Ascending aorta (tissue), 2 donors: ENCODE data around the gene S100A12. TPM values are rescaled to one million over a fixed set of nuclear protein-coding genes. Genes with fewer than 3 reads are reported as not detected.

Source experiments
- DNase-seq, 2 donors: peaks; one replicate each; pipeline ENCODE4 v3.0.0-alpha.2; 2019; ENCODE audit warnings: low spot score in 2 of 2
- H3K27ac ChIP-seq, 2 donors: fragments of 200-600 bp; sonication (generic); one replicate each; pipeline ENCODE4 v1.5.1; 2016 to 2017; ENCODE audit warnings: mild to moderate bottlenecking in 1 of 2
- H3K27me3 ChIP-seq: fragments of 200-600 bp; sonication (generic); one replicate; pipeline ENCODE4 v1.5.1; 2017
- H3K36me3 ChIP-seq, 2 donors: fragments of 200-600 bp; sonication (generic); one replicate each; pipeline ENCODE4 v1.5.1; 2016
- H3K4me1 ChIP-seq, 2 donors: fragments of 200-600 bp; sonication (generic); one replicate each; pipeline ENCODE4 v1.5.1; 2016 to 2017; ENCODE audit warnings: mild to moderate bottlenecking in 1 of 2
- H3K4me3 ChIP-seq, 2 donors: fragments of 200-600 bp; sonication (generic); one replicate each; pipeline ENCODE4 v1.5.1; 2016 to 2017; ENCODE audit warnings: mild to moderate bottlenecking in 1 of 2
- H3K9me3 ChIP-seq, 2 donors: fragments of 200-600 bp; sonication (generic); one replicate each; pipeline ENCODE4 v1.5.1; 2016
- intact Hi-C: fragments of 100-400 bp; cut with DNase I; formaldehyde crosslinking; loops from one replicate; pipeline ENCODE4 v1.15.1; 2023
- total RNA-seq: library from RNA; depleted of rRNA; stranded (reverse); fragments of >200 nt; gene quantifications from one replicate; pipeline ENCODE4 v1.1.0, GENCODE V29; 2016
- TF ChIP-seq, protein P1 (sequence below), 3 experiments: fragments of 200-600 bp in 2 of 3; fragments of 450-650 bp in 1 of 3; sonication (generic) in 2 of 3; IDR thresholded peaks; one replicate each; pipeline ENCODE4 v1.5.1; 2016 to 2019; ENCODE audit warnings: antibody characterized with exemption in 3 of 3, mild to moderate bottlenecking in 1 of 3, moderate library complexity in 1 of 3

S100A12 gene
- total RNA-seq, 1 donor from 2014 or later: not detected

DNA sequence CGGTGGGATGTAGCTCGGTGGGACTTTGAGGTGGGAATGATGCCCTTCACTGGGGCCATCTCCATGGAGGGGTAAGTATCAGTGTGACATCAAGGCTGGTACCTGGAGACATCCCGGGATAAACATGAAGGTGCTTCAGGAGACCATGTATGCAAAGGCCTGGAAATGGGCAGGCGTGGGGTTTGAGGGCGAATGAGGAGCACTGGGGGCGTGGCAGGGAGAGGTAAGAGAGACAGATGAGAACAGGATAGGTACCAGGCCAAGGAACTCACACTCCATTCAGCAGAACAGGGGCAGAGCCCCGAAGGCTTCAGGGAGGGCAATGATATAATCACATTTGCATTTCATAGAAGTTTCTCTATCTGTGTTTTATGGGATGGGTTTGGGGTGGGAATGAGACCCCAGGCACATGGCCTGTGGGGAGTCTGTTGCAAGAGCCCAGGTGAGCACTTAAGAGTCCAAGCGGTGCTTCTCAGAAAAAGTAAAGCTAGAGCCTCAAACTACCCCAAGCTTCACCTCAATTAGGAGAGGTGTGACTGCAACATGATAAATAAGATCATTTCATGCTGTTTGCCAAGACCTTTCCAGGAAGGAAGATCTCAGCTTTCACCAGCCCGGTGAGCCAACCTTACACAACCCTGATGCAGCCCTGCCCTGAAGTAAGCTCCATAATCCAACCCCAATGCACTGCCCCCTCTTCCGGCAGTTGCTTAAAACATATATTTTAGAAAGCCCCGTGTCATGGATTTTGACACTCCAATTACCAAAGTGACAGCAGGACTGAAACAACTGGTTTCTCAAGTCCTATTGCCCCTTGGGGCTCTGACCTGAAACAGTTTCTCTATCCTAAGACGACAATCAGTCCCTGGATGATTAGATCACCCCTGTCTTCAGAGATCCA, 10.4 kb downstream of the S100A12 start:
- Histone ChIP-seq H3K27me3 (no peaks in the 10 kb centered on the region), H3K36me3 (no peaks in the 10 kb centered on the region), H3K4me3 (no peak overlapping the region), H3K4me1 (no peaks in the 10 kb centered on the region), H3K27ac (no peak overlapping the region), H3K9me3 (no peaks in the 10 kb centered on the region)
- intact Hi-C loops: no loop called here
- peak in 1 of 2 donors; percentile 37 for DNase-seq
- TF ChIP-seq, protein P1, sequence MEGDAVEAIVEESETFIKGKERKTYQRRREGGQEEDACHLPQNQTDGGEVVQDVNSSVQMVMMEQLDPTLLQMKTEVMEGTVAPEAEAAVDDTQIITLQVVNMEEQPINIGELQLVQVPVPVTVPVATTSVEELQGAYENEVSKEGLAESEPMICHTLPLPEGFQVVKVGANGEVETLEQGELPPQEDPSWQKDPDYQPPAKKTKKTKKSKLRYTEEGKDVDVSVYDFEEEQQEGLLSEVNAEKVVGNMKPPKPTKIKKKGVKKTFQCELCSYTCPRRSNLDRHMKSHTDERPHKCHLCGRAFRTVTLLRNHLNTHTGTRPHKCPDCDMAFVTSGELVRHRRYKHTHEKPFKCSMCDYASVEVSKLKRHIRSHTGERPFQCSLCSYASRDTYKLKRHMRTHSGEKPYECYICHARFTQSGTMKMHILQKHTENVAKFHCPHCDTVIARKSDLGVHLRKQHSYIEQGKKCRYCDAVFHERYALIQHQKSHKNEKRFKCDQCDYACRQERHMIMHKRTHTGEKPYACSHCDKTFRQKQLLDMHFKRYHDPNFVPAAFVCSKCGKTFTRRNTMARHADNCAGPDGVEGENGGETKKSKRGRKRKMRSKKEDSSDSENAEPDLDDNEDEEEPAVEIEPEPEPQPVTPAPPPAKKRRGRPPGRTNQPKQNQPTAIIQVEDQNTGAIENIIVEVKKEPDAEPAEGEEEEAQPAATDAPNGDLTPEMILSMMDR (IDR thresholded peaks at IDR 0.05): no peak

DNA sequence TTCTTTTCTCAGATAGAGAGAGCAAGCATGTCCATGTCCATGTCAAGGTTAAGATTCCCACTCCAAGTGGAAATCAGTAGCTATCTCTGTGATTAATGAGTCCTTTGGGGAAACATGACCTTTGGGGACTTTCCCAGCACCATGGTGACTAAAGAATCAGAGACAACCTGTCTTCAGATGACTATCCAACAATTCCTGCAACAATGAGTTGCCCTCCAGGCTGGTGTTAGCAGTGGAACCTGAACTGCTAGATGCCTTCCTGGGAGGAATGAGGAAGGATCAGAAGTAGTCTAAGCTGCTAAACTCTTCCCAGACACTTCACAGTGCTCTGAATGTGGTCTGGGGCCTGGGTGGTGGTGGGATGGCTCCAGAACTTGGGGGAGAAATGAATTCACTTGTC, 11.3 kb downstream of the S100A12 start:
- Histone ChIP-seq H3K9me3 (no peaks in the 10 kb centered on the region), H3K4me3 (no peak overlapping the region), H3K27me3 (no peaks in the 10 kb centered on the region), H3K36me3 (no peaks in the 10 kb centered on the region), H3K4me1 (no peaks in the 10 kb centered on the region), H3K27ac (no peak overlapping the region)
- no peak for DNase-seq
- TF ChIP-seq, protein P1 (IDR thresholded peaks at IDR 0.05): no peak
- intact Hi-C loops: no loop called here

DNA sequence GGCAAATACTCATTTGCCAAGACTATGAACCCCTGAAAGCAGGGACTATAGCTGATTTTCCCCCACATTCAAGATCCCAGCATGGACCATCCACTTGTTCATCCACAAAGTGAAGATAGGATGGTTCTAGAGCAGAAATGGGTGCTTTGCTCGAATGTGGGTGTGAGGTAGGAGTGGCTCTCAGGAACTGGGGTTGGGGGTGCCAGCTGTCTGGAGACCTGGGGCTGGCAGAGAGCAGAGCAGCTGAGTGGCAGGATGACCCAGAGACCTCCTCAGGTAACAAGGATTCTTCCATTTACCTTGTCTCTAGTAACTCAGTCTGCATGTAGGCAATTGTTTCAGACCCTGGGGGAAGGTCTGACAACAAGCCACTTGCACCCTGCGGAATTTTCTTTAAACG, 11.8 kb downstream of the S100A12 start:
- intact Hi-C loops: no loop called here
- TF ChIP-seq, protein P1 (IDR thresholded peaks at IDR 0.05): no peak
- no peak for DNase-seq
- Histone ChIP-seq H3K9me3 (no peaks in the 10 kb centered on the region), H3K4me3 (no peak overlapping the region), H3K27me3 (no peaks in the 10 kb centered on the region), H3K27ac (no peak overlapping the region), H3K36me3 (no peaks in the 10 kb centered on the region), H3K4me1 (no peaks in the 10 kb centered on the region)

DNA sequence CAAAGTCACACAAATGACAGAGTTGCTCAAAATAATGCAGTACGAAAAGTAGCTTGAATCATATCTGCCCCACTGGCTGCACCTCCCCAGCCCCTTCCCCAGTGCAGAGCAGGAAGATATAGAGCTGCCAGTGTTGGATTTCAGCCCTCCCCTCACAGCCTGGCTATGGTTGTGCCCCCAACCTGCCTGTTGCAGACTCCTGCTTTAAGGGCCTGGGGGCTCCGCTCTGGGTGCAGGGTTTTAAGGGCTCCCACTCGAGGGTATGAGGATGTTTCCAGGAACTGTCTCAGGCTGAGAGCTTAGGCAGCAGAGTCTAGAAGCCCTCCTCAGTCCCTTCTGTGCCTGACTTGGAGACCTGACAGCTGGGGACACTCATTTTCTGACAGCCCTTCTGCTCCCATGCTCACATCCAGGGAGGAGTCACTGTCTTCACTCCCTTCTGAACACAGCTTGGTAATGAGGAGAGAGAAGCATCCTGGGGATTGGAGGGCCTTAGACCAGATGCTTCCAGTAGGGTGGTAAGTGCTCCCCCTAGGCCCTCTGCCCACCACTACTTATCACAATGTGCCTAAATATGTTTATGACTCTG, 13.1 kb downstream of the S100A12 start:
- Histone ChIP-seq H3K36me3 (no peaks in the 10 kb centered on the region), H3K4me3 (no peak overlapping the region), H3K4me1 (no peaks in the 10 kb centered on the region), H3K27ac (no peak overlapping the region), H3K9me3 (no peaks in the 10 kb centered on the region), H3K27me3 (no peaks in the 10 kb centered on the region)
- DNase-seq: peak in 1 of 2 donors; percentile 22
- TF ChIP-seq, protein P1 (IDR thresholded peaks at IDR 0.05): no peak
- intact Hi-C loops: no loop called here

DNA sequence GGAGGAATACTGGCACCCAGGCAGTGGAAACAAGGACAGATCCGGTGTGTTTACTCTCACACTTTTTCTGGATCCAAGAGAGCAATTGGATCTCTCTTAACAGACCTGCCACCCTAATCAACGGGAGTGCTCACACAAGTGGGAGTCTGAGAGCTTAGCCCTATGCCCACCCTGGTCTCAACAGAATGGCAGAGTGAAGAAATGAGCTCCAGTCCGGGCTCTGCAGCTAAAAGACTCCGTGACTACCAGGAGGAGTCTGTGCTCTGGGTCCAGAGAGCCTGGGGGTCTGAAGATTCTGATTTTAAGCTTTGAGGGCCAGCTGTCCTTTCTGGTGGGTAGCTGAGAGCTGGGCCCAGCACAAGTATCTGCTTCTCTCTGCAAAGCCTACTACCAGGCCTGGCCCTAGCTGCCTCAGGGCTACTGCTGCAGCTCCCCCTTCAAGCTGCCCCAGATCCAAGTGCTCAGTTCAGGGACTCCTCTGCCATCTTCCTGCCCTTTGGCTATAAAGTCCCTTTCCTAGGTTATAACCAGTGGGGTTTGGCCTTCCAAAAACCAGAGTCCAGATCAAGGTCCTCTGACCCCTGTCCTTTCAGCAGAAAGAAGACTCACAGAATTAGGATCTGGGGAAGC, 13.8 kb downstream of the S100A12 start:
- TF ChIP-seq, protein P1 (IDR thresholded peaks at IDR 0.05): no peak
- H3K27me3 ChIP-seq: no peaks in the 10 kb centered on the region
- intact Hi-C loops: no loop called here

More for the DNA sequence above, 13.8 kb downstream of the S100A12 start:
- H3K27ac ChIP-seq: no peak overlapping the region
- no peaks in the 10 kb centered on the region for H3K36me3 ChIP-seq
- no peaks in the 10 kb centered on the region for H3K9me3 ChIP-seq
- no peak overlapping the region for H3K4me3 ChIP-seq
- no peaks in the 10 kb centered on the region for H3K4me1 ChIP-seq
- DNase-seq: peak in 1 of 2 donors; percentile 46
